ENCODE results near the gene SLC13A4.
"Not testable (repeated sequence)": the region's sequence is repeated elsewhere in the genome, so short reads cannot be mapped to it uniquely, and the experiment has no call there.

The SLC13A4 gene

DNA sequence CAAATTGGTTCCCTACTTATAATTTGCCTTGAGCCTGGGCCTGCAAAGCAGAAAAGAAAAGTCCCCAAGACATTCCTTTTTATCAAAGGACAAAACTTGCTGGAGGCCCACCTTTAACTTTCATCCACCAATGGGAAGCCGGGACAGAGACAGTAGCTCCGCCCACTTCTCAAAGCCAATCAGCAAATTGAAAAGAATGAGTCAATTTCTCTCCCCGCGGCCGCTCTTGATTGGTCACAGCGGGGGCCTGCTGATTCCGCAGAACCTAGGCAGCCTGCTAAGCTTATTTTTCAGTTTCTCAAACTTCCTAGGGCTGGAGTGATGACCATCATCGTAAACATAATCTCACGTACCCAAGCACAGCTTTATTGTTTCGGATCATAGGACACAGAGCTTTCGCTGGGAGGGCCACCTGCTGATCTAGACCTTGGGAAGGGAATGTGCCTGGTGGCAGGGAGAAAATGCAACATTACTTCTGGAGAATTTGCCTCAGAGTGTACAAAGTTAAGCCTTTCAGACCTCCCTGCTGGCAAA is at the start of gene SLC13A4:
TSS of gene SLC13A4 (minus strand) at position 51 of the 534 bp plus-strand sequence. CDS start 690 bp downstream, outside the sequence.
- DNase-seq: peak; percentile 56

- not testable (repeated sequence) for DNase-seq
These were observed 47.9 kb upstream of the SLC13A4 start for GRCh38 chr7:135775915-135776314.

- DNase-seq: no peak
These were observed 47.2 kb upstream of the SLC13A4 start for GRCh38 chr7:135775230-135775629.

- DNase-seq: no peak
These were observed 46.3 kb upstream of the SLC13A4 start for GRCh38 chr7:135774284-135774683.

DNA sequence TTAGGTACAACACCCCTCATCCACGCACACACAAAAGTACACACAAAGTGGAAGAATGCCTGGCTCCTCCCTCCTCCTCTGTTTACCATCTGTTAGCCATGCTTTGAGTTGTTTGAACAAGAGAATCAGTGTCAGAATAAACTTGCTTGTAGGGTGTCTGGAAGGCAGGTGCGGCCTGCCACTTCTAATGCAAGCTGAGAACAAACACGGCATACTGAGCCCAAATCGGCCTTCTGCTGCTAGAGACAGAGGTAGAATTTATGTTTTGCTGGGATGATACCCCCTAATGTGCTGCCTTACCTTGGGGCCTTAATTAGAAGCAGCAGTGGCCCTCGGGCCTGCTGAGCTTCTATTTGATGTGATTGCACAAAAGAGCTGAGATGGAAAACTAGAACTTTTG is 45.5 kb upstream of the SLC13A4 start:
- no peak for DNase-seq

- DNase-seq: no peak
These were observed 44.7 kb upstream of the SLC13A4 start for GRCh38 chr7:135772639-135773222.

DNA sequence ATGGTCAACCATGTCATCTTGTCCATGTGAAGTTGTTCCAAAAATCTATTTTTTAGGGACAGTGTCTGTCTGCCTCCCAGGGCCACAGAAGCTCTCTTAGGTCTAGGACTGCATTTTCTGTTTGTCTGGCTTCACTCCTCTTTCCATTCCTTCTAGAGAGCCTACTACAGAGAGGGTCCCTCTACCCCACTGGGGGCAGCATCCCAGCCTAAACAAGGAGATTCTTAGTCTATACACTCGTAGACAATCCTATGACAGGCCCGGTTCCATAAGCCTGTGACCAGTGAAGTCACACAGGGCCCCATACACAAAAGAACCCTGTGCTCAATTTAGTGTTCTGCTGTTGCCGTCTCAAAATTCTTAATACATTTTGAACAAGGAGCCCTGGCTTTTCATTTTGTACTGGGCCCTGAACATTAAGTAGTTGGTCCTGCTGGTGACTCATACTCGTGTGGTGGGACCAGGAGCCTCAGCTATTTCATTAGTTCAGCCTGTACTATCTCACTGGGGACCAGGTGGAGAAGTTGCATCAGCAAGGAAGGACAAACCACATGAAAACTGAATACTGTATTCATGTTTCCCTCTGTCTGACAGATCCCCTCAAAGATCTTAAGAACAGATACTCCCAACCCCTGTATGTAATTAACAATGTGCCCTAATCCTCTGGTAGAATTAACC is 44.1 kb upstream of the SLC13A4 start:
- no peak for DNase-seq

- DNase-seq: no peak
These were observed 43.1 kb upstream of the SLC13A4 start for GRCh38 chr7:135771051-135771450.

- DNase-seq: no peak
These were observed 42.2 kb upstream of the SLC13A4 start for GRCh38 chr7:135770139-135770710.

DNA sequence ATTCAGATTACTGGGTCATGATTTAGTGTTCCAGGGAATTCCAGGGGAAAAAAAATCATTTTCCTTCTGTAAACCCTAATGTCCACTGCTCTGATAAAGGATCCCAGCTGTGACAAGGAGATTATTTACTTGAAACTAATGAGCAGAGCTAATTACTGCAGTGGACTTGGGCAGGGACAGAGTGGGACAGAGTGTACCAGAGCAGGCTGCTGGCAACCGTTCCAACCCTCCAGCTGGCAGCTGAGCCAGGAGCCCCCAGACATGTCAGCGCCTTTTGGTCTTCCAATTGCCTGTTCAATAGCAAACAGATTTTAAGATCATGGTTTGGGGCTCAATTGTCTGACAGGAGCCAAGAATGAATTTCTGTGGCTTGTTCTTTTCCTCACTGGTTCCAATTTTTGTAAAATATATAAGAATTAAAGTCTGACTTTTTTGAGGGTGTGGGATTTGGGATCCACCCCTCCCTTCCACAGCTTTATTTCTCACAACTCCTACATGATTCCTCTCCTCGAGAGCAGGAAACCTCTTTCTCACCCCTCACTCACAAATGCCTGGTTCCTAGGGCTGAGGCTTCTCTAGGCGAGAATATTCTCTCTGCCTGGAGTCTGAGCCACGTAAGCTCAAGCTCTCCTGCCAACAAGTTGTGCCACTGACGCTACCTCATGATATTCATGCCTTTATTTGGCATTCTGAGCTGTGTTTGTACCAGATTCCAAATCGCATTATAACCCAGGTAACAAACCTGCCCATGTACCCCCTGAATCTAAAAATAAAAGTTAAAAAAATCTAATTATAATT is 41.2 kb upstream of the SLC13A4 start:
- peak; percentile 46 for DNase-seq

GRCh38 chr7:135768467-135768866 is 40.5 kb upstream of the SLC13A4 start:
- DNase-seq: peak; percentile 27

- DNase-seq: no peak
These were observed 40.1 kb upstream of the SLC13A4 start for GRCh38 chr7:135768064-135768463.

GRCh38 chr7:135763261-135763660 is 35.3 kb upstream of the SLC13A4 start:
- DNase-seq: no peak

DNA sequence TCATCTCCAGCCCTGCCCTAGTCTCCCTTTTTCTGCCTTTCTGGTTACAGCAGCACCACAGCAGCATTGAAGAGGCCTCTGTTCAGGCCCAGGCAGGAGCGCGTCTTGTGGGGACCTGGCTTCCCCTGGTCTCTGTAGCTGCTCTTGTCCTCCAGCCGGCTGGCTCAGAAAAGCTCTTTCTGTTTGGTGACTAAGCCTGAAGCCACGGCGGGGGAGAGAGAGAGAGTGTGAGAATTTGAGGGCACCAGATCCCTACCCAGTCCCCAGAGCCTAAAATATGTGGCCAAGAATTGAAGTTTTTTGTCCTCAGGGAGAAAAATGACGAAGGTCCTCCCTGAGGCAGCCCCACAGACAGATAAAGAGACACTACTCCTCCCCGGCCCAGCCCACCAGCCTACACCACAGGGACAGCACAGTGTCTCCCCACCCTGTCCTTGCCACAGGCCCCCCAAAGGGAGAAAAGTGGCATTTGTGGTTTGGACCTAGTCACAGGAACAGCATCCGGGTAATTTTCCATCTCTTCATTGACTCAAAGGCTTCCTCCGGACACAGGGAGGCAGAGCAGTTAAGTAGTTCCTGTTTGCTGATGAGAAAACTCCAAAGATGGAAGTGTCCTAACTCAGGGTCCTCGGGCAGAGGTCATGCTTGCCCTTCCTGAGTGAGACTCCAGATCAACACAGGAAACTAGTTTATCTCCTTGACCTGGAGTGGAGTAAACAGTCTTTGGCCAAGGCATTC is 33.9 kb upstream of the SLC13A4 start:
- DNase-seq: no peak

GRCh38 chr7:135759532-135759931 is 31.5 kb upstream of the SLC13A4 start:
- DNase-seq: no peak

DNA sequence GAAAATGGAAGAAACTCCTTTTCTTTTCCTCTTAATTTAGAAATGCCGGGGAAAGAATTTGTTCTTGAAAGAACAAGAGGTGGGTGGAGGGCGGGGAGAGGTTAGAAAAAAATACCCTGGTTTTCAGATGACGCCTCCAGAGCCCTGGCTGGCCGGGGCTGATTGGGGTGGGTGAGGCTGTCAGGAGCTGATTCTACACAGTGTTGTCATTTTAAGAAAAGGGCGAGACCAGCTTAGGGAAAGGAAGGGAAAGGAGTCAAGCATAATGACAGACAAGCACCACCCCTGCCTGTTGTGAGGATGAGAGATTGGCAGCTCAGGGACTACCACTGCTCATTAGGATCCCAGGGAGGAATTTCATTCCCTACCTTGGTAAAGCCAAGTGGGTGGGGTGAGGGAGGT is 30.5 kb upstream of the SLC13A4 start:
- peak; percentile 10 for DNase-seq

GRCh38 chr7:135757719-135758411 is 29.9 kb upstream of the SLC13A4 start:
- DNase-seq: no peak

- no peak for DNase-seq
These were observed 28.2 kb upstream of the SLC13A4 start for GRCh38 chr7:135756191-135756590.

DNA sequence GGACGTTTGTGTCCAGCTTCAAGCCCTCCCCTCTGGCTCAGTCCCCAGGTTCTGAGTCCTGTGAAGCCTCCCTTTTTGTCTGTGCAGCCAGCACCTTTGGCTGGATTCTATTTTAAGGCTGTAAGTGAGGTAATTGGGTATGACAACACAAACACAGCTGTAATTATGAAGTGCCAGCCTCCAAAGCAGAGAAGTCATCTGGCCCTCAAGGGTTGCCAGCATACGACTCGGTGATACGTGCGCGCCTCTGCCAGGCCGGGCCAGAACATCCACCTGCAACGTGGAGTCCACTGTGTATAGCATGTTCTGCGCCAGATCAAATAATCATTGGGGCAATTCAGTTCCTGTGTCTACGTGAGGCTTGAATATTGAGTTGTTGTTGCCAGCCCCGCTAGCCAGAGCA is 27.4 kb upstream of the SLC13A4 start:
- DNase-seq: no peak

GRCh38 chr7:135753616-135754413 is 25.8 kb upstream of the SLC13A4 start:
- no peak for DNase-seq

GRCh38 chr7:135748770-135749169 is 20.8 kb upstream of the SLC13A4 start, which contains the start of gene FAM180A:
TSS of gene FAM180A (minus strand) at chr7:135748813. CDS start at chr7:135748580, 233 bp downstream.
- peak; percentile 37 for DNase-seq
